SIG-M5 (cell line): Measurements from ENCODE around the gene CHCHD6.

Experiments
- DNase-seq: peaks from one replicate; lab custom pipeline; 2025; lab: John Stamatoyannopoulos, UW

CHCHD6 gene

GRCh38 chr3:126743350-126743749 is 39.3 kb downstream of the CHCHD6 start:
- no peak for DNase-seq

- DNase-seq = no peak
These were observed 39.7 kb downstream of the CHCHD6 start for GRCh38 chr3:126743781-126744180.

GRCh38 chr3:126745760-126746394 is 41.8 kb downstream of the CHCHD6 start:
- no peak for DNase-seq

- DNase-seq = no peak
These were observed 42.5 kb downstream of the CHCHD6 start for GRCh38 chr3:126746395-126747177.

- no peak for DNase-seq
These were observed 43.7 kb downstream of the CHCHD6 start for GRCh38 chr3:126747768-126748167.

- no peak for DNase-seq
These were observed 44.9 kb downstream of the CHCHD6 start for GRCh38 chr3:126748701-126749546.

GRCh38 chr3:126749547-126749875 is 45.5 kb downstream of the CHCHD6 start:
- no peak for DNase-seq

- DNase-seq = no peak
These were observed 46.1 kb downstream of the CHCHD6 start for GRCh38 chr3:126749931-126750755.

GRCh38 chr3:126750756-126751121 is 46.7 kb downstream of the CHCHD6 start:
- DNase-seq = no peak

GRCh38 chr3:126751611-126752302 is 47.7 kb downstream of the CHCHD6 start:
- DNase-seq = no peak

GRCh38 chr3:126752303-126753190 is 48.5 kb downstream of the CHCHD6 start:
- DNase-seq = no peak

GRCh38 chr3:126753191-126754160 is 49.4 kb downstream of the CHCHD6 start:
- DNase-seq = no peak

GRCh38 chr3:126755866-126756265 is 51.8 kb downstream of the CHCHD6 start:
- no peak for DNase-seq

- no peak for DNase-seq
These were observed 54.0 kb downstream of the CHCHD6 start for GRCh38 chr3:126758026-126758425.

GRCh38 chr3:126758882-126759281 is 54.8 kb downstream of the CHCHD6 start:
- DNase-seq = no peak

GRCh38 chr3:126760541-126760940 is 56.5 kb downstream of the CHCHD6 start:
- no peak for DNase-seq

- no peak for DNase-seq
These were observed 59.0 kb downstream of the CHCHD6 start for GRCh38 chr3:126763035-126763434.

- no peak for DNase-seq
These were observed 61.4 kb downstream of the CHCHD6 start for GRCh38 chr3:126765187-126766069.
